Measurements from ENCODE around the gene COL9A3.

DNA sequence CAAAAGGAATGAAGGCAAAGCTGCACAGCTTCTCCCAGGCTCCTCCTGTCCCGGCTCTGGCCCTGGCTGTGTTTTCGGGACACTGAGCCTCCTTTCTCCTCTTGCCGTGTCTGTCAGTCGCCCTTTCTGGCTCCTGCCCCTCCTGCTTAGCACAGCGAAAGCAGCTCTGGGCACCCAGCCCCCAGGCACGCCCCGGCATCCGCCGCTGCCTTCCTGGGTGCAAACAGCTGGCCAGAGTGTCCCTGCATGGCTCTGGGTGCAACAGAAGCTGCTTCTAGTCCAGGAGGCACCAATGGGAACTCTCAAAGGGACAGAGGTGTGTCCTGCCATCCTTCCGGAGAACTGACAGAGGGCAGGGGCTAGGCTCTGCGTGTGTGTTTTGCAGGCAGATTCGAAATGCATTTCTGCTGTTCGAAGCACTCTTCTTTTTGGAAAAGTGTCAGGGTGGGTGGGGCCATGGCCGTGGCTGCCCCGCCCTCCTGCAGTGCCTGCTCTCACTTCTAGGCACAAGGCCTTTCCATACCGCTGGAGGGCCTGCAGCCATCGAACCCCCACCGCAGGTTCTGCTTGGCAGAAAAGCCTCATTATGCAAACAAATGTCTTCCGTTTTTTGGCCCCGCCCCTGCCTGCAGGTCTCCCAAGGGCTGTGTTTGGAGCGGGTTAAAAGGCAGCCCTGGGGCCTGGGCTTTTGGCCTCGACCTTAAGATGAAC lies 15.5 kb downstream of the COL9A3 start:
- TF ChIP-seq, protein P1, sequence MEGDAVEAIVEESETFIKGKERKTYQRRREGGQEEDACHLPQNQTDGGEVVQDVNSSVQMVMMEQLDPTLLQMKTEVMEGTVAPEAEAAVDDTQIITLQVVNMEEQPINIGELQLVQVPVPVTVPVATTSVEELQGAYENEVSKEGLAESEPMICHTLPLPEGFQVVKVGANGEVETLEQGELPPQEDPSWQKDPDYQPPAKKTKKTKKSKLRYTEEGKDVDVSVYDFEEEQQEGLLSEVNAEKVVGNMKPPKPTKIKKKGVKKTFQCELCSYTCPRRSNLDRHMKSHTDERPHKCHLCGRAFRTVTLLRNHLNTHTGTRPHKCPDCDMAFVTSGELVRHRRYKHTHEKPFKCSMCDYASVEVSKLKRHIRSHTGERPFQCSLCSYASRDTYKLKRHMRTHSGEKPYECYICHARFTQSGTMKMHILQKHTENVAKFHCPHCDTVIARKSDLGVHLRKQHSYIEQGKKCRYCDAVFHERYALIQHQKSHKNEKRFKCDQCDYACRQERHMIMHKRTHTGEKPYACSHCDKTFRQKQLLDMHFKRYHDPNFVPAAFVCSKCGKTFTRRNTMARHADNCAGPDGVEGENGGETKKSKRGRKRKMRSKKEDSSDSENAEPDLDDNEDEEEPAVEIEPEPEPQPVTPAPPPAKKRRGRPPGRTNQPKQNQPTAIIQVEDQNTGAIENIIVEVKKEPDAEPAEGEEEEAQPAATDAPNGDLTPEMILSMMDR (IDR thresholded peaks at IDR 0.05) = no peak
- TF ChIP-seq POLR2A (IDR thresholded peaks at IDR 0.05) = no peak
